Hematopoietic multipotent progenitor cell treated with erythropoietin and hydrocortisone succinate and interleukin-3 and kit ligand, for 17 days (in vitro differentiated cells): Measurements from ENCODE around the gene NELFB.

Source experiments
- DNase-seq: peaks from one replicate; pipeline ENCODE4 v3.0.0-alpha.2; 2015; ENCODE audit warnings: low spot score

NELFB gene

GRCh38 chr9:137254624-137255447 lies at the start of gene NELFB:
TSS of gene NELFB (plus strand) at chr9:137255327.
- DNase-seq = peak; percentile 92

DNA sequence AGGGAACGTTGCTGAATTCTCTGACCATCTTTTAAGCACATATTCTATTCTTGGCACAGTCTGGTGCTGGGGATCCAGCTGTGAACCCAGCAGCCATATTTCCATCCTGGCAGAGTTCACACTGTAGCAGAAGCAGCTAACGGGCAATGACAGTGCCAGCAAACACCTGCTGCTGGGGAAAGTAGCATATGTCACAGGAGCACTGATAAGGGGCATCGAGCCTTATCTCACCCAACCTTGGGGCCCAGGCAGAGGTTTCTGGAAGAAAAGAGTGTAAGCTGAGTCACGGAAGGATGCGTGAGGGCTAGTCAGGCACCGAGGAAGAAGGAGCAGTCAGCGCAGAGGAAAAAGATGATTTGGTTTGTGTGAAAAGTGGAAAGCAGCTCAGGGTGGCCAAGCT lies 48.5 kb upstream of the NELFB start:
- DNase-seq = peak; percentile 67

- DNase-seq = no peak
These were observed 43.6 kb upstream of the NELFB start for GRCh38 chr9:137211532-137211931.

DNA sequence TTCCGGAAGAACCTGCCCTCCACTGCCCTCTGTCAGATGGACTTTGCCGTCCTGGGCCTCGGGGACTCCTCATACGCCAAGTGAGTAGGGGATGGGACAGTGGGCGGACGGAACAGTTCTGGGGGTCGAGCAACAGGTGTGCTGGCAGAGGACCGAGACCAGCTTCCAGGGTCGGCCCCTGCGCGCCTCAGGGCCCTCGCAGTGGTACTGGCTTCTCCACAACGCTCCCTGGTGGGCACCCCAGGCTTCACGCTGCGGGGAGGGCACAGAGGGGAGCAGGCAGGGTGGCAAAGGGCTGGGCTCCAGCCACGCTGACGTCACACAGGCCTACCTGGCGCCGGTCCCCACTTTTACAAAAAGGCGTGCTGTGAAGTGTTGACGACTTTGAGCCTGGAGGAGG lies 42.6 kb upstream of the NELFB start:
- no peak for DNase-seq

DNA sequence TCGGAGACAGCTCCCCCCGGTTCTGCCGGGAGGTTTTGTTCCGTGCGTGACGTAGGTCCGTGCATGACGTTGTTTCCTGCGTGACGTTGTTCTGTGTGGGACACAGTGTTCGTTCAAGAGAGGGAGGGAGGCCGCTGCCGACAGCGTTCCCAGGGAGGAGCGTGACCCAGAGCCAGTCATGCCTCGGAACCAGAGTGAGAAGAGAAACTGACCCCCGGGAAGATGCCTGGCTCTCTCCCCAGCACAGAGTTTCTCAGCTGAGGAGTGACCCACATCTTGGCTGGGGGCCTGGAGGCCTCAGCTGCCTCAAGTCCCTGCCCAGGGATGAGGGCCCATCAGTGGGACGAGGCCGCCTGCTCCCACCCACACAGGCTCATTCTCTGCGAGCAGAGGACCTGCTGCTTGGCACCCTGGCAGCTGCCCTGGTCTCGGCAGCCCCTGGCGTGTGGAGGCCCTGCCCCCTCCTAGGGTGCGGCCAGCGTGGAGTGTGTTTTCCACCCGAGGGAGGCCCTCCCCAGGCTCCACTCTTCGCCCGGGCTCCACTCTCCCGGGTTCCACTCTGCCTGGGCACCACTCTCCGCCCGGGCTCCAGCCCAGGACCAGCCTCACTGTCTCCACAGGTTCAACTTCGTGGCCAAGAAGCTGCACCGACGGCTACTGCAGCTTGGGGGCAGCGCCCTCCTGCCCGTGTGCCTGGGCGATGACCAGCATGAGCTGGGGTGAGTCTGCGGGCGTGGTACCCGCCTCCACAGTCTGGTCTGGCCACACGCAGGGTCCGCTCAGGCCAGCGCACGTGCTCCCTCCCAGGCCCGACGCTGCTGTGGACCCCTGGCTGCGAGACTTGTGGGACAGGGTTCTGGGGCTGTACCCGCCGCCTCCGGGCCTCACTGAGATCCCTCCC lies 41.7 kb upstream of the NELFB start:
- DNase-seq = peak; percentile 39

- no peak for DNase-seq
These were observed 40.5 kb upstream of the NELFB start for GRCh38 chr9:137214620-137215019.

GRCh38 chr9:137215196-137215986 lies 39.7 kb upstream of the NELFB start:
- DNase-seq = no peak

DNA sequence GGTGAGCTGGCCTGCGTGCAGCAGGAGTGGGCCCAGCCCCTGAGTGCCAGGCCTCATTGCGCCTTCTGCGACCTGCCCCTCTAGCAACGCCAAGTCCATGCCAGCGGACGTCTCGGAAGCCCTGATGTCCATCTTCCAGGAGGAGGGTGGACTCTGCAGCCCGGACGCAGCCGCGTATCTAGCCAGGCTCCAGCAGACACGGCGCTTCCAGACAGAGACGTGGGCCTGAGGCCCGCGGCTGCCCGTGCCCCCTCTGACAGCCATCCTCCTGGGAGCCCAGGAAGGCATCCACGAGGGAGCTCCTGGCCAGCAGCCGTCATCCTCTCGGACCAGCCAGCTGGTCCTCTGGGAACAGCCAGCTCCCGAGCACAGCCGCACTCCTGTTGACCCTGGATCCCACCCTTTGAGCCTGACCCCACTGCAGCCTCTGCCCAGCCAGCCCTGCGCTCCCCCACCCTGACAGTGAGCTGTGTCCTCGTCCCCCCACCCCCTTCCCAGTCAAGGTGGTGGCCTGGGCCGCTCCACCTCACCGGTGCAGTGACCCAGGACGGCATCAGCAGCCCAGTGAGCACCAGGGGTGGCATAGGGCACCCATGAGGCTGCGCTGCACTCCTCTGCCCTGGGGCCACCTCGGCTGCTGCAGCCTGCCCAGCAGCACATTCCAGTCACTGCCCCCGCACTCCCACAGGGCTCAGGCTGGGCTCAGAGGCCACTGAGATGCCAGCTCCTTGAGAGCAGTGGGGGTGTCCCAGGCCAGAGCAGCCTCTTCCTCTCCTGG lies 38.8 kb upstream of the NELFB start:
- no peak for DNase-seq

- peak; percentile 31 for DNase-seq
These were observed 37.6 kb upstream of the NELFB start for GRCh38 chr9:137217276-137218211.

GRCh38 chr9:137218212-137218753 lies 36.8 kb upstream of the NELFB start:
- DNase-seq = no peak

GRCh38 chr9:137218754-137219271 lies 36.3 kb upstream of the NELFB start:
- peak; percentile 84 for DNase-seq

- no peak for DNase-seq
These were observed 35.3 kb upstream of the NELFB start for GRCh38 chr9:137219757-137220316.

- DNase-seq = no peak
These were observed 34.6 kb upstream of the NELFB start for GRCh38 chr9:137220317-137221094.

DNA sequence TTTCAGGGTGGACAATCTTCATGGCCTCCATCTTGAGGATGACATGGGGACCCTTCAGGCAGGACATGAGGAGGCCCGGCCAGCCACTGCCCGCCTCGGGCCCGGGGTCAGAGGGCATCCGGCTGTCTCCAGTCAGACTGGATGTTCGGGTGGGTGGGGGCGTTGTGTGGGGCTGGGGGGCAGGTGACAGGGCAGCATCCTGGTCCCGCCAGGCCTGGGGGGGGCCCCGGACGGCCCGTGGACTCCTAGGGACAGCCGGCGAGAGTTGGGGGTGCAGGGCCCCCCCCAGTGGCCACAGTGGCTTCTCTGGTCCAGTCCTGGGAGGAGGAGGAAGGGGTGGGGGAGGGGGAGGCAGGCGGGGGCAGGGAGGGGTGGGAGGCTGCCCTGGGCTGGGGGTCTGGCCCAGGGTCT lies 34.0 kb upstream of the NELFB start:
- no peak for DNase-seq

GRCh38 chr9:137221506-137222111 lies 33.5 kb upstream of the NELFB start:
- DNase-seq = no peak

GRCh38 chr9:137222190-137223077 lies 32.7 kb upstream of the NELFB start, which contains the start of gene RNF208:
TSS of gene RNF208 (minus strand) at chr9:137222240. CDS start at chr9:137221212, 1,028 bp downstream.
- DNase-seq = no peak
